Brain microvascular endothelial cell (primary cell): Measurements from ENCODE around the gene MYO16.

Experiments used
- DNase-seq: peaks from one replicate; pipeline ENCODE4 v3.0.0-alpha.2; 2020
- H3K27ac ChIP-seq: fragments of 250-450 bp; sonication (Bioruptor Pico); 2 replicates; pipeline ENCODE4 v1.5.1; 2020; ENCODE audit warnings: mild to moderate bottlenecking, moderate library complexity
- H3K27me3 ChIP-seq: fragments of 250-450 bp; sonication (Bioruptor Pico); replicated peaks from 2 replicates; pipeline ENCODE4 v1.5.1; 2020; ENCODE audit warnings: mild to moderate bottlenecking
- H3K36me3 ChIP-seq: fragments of 250-450 bp; sonication (Bioruptor Pico); replicated peaks from 2 replicates; pipeline ENCODE4 v1.5.1; 2020; ENCODE audit warnings: mild to moderate bottlenecking
- H3K4me3 ChIP-seq: 2 replicates; pipeline ENCODE4 v1.5.1; 2011; ENCODE audit warnings: low read depth, mild to moderate bottlenecking, control low read depth, low read length, moderate library complexity
- CTCF ChIP-seq: IDR thresholded peaks from 2 replicates; pipeline ENCODE4 v1.5.1; 2011; ENCODE audit warnings: low read depth, mild to moderate bottlenecking, moderate library complexity, low read length, control low read depth, inconsistent platforms; ENCODE audit errors: missing control alignments
- in situ Hi-C: cut with HindIII; loops from 2 replicates; pipeline ENCODE4 v1.10.0; 2017; ENCODE audit warnings: low sequenced_read_pairs, low pct_ligation_motif_present

Gene MYO16

DNA sequence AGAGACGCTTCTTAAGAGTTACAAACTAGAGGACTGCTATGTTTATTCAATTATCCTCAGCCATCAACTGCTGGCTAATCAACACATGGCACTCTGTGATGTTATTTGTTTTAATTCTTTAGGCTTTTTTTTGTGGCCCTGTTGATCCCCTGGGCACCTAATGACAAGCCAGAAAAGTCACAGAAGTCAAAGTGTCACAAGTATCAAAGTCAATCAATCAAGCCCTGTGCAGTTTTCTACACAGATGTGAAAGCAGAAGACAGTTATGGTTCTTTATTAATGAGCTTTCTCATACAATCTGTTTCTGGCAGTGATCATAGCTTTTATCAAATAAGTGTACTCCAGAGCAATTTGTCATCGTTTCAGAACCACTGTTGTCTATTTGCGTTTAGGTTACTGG, 34.3 kb downstream of the MYO16 start:
- H3K27ac ChIP-seq, result no peak overlapping the region
- DNase-seq, result no peak
- H3K27me3 ChIP-seq, result no peaks in the 10 kb centered on the region
- no peak overlapping the region for H3K4me3 ChIP-seq
- no peaks in the 10 kb centered on the region for H3K36me3 ChIP-seq
- no peak for TF ChIP-seq CTCF
- in situ Hi-C loops, result no loop called here

DNA sequence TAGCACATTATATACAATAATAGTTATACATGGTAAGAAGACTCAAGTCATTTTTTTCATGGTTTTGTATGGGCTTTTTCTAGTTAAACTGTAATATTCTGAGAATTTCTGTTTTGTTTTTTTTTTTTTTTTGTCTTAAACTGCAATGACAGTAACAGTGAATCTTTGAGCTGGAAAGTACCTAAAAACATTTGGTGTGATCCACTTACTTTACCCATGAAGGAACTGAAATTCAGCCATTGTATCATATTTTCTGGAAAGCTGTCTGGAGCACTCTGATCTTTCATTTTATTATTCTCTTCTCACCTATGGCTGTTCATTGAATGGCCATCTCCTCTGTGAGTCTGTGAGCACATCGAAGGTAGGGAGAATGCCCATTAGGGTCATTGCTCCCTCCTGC, 37.8 kb downstream of the MYO16 start:
- H3K4me3 ChIP-seq, result no peak overlapping the region
- no peak for TF ChIP-seq CTCF
- H3K27ac ChIP-seq, result no peak overlapping the region
- no peaks in the 10 kb centered on the region for H3K36me3 ChIP-seq
- in situ Hi-C loops, result no loop called here
- H3K27me3 ChIP-seq, result no peaks in the 10 kb centered on the region
- no peak for DNase-seq

GRCh38 chr13:108669381-108669780, 40.0 kb downstream of the MYO16 start:
- DNase-seq, result no peak
- H3K27ac ChIP-seq, result no peak overlapping the region
- TF ChIP-seq CTCF, result no peak
- H3K36me3 ChIP-seq, result no peaks in the 10 kb centered on the region
- H3K27me3 ChIP-seq, result no peaks in the 10 kb centered on the region
- H3K4me3 ChIP-seq, result no peak overlapping the region
- in situ Hi-C loops, result no loop called here

DNA sequence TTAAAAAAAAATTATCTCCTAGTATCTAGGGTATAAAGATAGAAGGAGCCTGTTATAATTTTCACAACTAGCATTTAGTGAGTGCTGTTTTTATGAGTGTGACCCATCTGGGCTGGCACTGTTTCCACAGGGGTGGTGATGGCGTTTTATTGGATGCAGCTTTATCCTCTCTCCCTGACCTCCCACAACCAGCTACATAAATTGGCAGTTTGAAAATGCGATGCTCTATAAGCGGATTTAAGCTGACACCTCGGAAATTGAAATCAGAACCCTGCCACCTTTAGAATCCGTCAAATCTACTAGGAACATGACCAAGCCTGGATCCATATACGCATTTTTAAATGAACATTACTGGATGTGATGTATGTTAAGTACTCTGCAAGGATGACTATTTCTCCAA, 44.9 kb downstream of the MYO16 start:
- Histone ChIP-seq H3K27ac (no peak overlapping the region), H3K27me3 (no peaks in the 10 kb centered on the region), H3K4me3 (no peak overlapping the region), H3K36me3 (no peaks in the 10 kb centered on the region)
- in situ Hi-C loops, result no loop called here
- no peak for TF ChIP-seq CTCF
- no peak for DNase-seq

- Histone ChIP-seq H3K36me3 (no peaks in the 10 kb centered on the region), H3K4me3 (no peak overlapping the region), H3K27ac (no peak overlapping the region), H3K27me3 (no peaks in the 10 kb centered on the region)
- DNase-seq, result no peak
- in situ Hi-C loops, result no loop called here
- no peak for TF ChIP-seq CTCF
Measured at GRCh38 chr13:108674771-108675170, 45.4 kb downstream of the MYO16 start.

DNA sequence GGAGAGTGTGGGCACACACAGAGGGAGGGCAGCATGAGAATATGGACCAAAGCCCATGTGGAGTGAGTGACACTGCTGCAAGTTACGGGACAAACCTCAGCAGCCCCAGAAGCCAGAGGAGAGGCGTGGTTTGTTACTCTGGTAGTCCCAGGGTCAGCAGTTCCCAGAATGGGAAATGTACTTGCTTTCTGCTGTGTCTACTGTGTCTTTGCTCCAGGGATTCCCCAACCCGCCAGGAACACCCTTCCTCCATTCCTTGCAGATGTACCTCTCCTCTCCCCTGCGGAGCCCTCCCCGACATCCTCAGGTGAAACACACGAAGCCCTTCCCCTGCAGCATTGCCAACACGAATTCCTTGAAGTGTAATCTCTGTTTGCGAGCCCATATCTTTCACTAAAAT, 47.2 kb downstream of the MYO16 start:
- Histone ChIP-seq H3K4me3 (no peak overlapping the region), H3K27ac (no peak overlapping the region), H3K36me3 (no peaks in the 10 kb centered on the region), H3K27me3 (no peaks in the 10 kb centered on the region)
- no peak for DNase-seq
- TF ChIP-seq CTCF, result no peak
- in situ Hi-C loops, result no loop called here
